HEK293 (cell line): ENCODE results near the gene MGAT1.

ENCODE experiments used
- BCL11A ChIP-seq: fragments of 450-650 bp; formaldehyde crosslinking; IDR thresholded peaks from 2 replicates; pipeline ENCODE4 v1.5.1; 2016; ENCODE audit warnings: low read depth, missing biosample characterization, missing genetic modification characterization
- GLI2 ChIP-seq: fragments of 450-650 bp; formaldehyde crosslinking; IDR thresholded peaks from 2 replicates; pipeline ENCODE4; 2017; ENCODE audit warnings: missing biosample characterization, missing genetic modification characterization, low read depth, borderline replicate concordance
- YY1 ChIP-seq: fragments of 450-650 bp; formaldehyde crosslinking; IDR thresholded peaks from 2 replicates; pipeline ENCODE4 v1.5.1; 2018; ENCODE audit warnings: missing biosample characterization, missing genetic modification characterization
- ZBTB44 ChIP-seq: fragments of 450-650 bp; IDR thresholded peaks from 2 replicates; pipeline ENCODE4 v1.5.1; 2018; ENCODE audit warnings: missing biosample characterization, mild to moderate bottlenecking, missing genetic modification characterization
- ZFHX2 ChIP-seq: fragments of 450-650 bp; formaldehyde crosslinking; conservative IDR thresholded peaks from 2 replicates; pipeline ENCODE4 v1.5.1; 2016; ENCODE audit warnings: missing biosample characterization, missing genetic modification characterization
- TF ChIP-seq, protein P1 (sequence below): fragments of 450-650 bp; formaldehyde crosslinking; IDR thresholded peaks from 2 replicates; pipeline ENCODE4 v1.5.1; 2016; ENCODE audit warnings: missing biosample characterization, missing genetic modification characterization
- TF ChIP-seq, protein P2 (sequence below): fragments of 450-650 bp; formaldehyde crosslinking; IDR thresholded peaks from 2 replicates; pipeline ENCODE4 v1.5.1; 2016; ENCODE audit warnings: missing biosample characterization, missing genetic modification characterization
- TF ChIP-seq, protein P3 (sequence below): fragments of 450-650 bp; formaldehyde crosslinking; IDR thresholded peaks from 2 replicates; pipeline ENCODE4 v1.5.1; 2017; ENCODE audit warnings: missing biosample characterization, missing genetic modification characterization

GRCh38 chr5:180782748-180783147 lies 19.9 kb downstream of the MGAT1 start:
- TF ChIP-seq ZBTB44 = no peak
- TF ChIP-seq BCL11A = no peak
- TF ChIP-seq, protein P1, sequence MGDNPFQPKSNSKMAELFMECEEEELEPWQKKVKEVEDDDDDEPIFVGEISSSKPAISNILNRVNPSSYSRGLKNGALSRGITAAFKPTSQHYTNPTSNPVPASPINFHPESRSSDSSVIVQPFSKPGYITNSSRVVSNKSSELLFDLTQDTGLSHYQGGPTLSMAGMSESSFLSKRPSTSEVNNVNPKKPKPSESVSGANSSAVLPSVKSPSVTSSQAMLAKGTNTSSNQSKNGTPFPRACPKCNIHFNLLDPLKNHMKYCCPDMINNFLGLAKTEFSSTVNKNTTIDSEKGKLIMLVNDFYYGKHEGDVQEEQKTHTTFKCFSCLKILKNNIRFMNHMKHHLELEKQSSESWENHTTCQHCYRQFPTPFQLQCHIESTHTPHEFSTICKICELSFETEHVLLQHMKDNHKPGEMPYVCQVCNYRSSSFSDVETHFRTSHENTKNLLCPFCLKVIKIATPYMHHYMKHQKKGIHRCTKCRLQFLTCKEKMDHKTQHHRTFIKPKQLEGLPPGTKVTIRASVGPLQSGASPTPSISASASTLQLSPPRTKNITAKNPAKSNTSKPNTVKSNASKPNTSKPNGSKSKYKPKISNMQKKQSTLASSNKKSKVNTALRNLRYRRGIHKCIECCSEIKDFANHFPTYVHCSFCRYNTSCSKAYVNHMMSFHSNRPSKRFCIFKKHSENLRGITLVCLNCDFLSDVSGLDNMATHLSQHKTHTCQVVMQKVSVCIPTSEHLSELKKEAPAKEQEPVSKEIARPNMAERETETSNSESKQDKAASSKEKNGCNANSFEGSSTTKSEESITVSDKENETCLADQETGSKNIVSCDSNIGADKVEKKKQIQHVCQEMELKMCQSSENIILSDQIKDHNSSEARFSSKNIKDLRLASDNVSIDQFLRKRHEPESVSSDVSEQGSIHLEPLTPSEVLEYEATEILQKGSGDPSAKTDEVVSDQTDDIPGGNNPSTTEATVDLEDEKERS (tag by site-specific recombination) = no peak
- TF ChIP-seq, protein P2, sequence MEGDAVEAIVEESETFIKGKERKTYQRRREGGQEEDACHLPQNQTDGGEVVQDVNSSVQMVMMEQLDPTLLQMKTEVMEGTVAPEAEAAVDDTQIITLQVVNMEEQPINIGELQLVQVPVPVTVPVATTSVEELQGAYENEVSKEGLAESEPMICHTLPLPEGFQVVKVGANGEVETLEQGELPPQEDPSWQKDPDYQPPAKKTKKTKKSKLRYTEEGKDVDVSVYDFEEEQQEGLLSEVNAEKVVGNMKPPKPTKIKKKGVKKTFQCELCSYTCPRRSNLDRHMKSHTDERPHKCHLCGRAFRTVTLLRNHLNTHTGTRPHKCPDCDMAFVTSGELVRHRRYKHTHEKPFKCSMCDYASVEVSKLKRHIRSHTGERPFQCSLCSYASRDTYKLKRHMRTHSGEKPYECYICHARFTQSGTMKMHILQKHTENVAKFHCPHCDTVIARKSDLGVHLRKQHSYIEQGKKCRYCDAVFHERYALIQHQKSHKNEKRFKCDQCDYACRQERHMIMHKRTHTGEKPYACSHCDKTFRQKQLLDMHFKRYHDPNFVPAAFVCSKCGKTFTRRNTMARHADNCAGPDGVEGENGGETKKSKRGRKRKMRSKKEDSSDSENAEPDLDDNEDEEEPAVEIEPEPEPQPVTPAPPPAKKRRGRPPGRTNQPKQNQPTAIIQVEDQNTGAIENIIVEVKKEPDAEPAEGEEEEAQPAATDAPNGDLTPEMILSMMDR (tag by site-specific recombination) = no peak
- TF ChIP-seq, protein P3, sequence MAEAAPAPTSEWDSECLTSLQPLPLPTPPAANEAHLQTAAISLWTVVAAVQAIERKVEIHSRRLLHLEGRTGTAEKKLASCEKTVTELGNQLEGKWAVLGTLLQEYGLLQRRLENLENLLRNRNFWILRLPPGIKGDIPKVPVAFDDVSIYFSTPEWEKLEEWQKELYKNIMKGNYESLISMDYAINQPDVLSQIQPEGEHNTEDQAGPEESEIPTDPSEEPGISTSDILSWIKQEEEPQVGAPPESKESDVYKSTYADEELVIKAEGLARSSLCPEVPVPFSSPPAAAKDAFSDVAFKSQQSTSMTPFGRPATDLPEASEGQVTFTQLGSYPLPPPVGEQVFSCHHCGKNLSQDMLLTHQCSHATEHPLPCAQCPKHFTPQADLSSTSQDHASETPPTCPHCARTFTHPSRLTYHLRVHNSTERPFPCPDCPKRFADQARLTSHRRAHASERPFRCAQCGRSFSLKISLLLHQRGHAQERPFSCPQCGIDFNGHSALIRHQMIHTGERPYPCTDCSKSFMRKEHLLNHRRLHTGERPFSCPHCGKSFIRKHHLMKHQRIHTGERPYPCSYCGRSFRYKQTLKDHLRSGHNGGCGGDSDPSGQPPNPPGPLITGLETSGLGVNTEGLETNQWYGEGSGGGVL (tag by site-specific recombination) = no peak
- TF ChIP-seq GLI2 (tag by site-specific recombination) = no peak
- no peak for TF ChIP-seq ZFHX2
- no peak for TF ChIP-seq YY1 (tag by site-specific recombination)
